A549 (cell line): Measurements from ENCODE around the gene TRAK1. TPM values are rescaled to one million over a fixed set of nuclear protein-coding genes. Genes with fewer than 3 reads are reported as not detected.

Experiments
- ATAC-seq, 2 experiments: fragments of 200-7000 bp in 1 of 2; fragments of >200 bp in 1 of 2; cut with Nextera tagmentation in 1 of 2; cut with Tn5 transposase in 1 of 2; 3 replicates each; pipeline versions ENCODE4 v1.8.0 to v1.9.1; 2018 to 2020; ENCODE audit warnings: mild to moderate bottlenecking in 1 of 2, moderate library complexity in 1 of 2
- CTCF ChIA-PET: fragments of 300-600 bp; sonication (Branson Sonifier 250); formaldehyde crosslinking; extraction: SDS; loops from one replicate; lab custom pipeline; 2021; ENCODE audit warnings: antibody characterized with exemption, inconsistent platforms; lab: Yijun Ruan, JAX
- POLR2A ChIA-PET: fragments of 350-600 bp; formaldehyde crosslinking; extraction: SDS; loops from one replicate; lab custom pipeline; 2021; ENCODE audit warnings: antibody characterized with exemption, inconsistent platforms; lab: Yijun Ruan, JAX
- DNase-seq, 2 experiments: peaks; one replicate each; pipeline versions ENCODE4 v3.0.0 to v3.0.0-alpha.2; 2011 to 2016; ENCODE audit warnings: low read depth in 1 of 2, low spot score in 1 of 2
- FAIRE-seq: peaks from 2 replicates; lab custom pipeline; 2011; peaks lifted over from hg19 to GRCh38; lab: Jason Lieb, UNC
- H3K27ac ChIP-seq, 2 experiments: fragments of >200 bp; sonication (Bioruptor Twin); formaldehyde crosslinking; 3 replicates each; pipeline ENCODE4 v1.5.1; 2016 to 2017
- H3K4me1 ChIP-seq: fragments of >200 bp; sonication (Bioruptor Twin); formaldehyde crosslinking; 3 replicates; pipeline ENCODE4 v1.6.1; 2016
- H3K4me2 ChIP-seq: fragments of >200 bp; sonication (Bioruptor Twin); formaldehyde crosslinking; 3 replicates; pipeline ENCODE4 v1.6.1; 2016
- H3K4me3 ChIP-seq: fragments of >200 bp; sonication (Bioruptor Twin); formaldehyde crosslinking; 3 replicates; pipeline ENCODE4 v1.5.1; 2016
- H3K9me3 ChIP-seq: fragments of >200 bp; sonication (Bioruptor Twin); formaldehyde crosslinking; 3 replicates; pipeline ENCODE4 v1.6.1; 2016
- EHMT2 ChIP-seq: fragments of 200-600 bp; sonication (generic); IDR thresholded peaks from 2 replicates; pipeline ENCODE4 v1.6.1; 2016; ENCODE audit warnings: antibody characterized with exemption, low read depth, mild to moderate bottlenecking, moderate library complexity
- ESRRA ChIP-seq: fragments of 150-350 bp; IDR thresholded peaks from 2 replicates; pipeline ENCODE4 v1.6.1; 2014; ENCODE audit warnings: mild to moderate bottlenecking, low read length, borderline replicate concordance
- GATA3 ChIP-seq: IDR thresholded peaks from 2 replicates; pipeline ENCODE4 v1.6.1; 2012; ENCODE audit warnings: borderline replicate concordance
- HEYL ChIP-seq: fragments of 250-450 bp; sonication (Bioruptor Pico); IDR thresholded peaks from 2 replicates; pipeline ENCODE4 v1.8.0; 2021; ENCODE audit warnings: mild to moderate bottlenecking, moderate library complexity
- HOXB13 ChIP-seq: fragments of 250-450 bp; sonication (Bioruptor Pico); IDR thresholded peaks from 2 replicates; pipeline ENCODE4 v1.5.0; 2020; ENCODE audit warnings: low read depth, mild to moderate bottlenecking, moderate library complexity
- MYC ChIP-seq: IDR thresholded peaks from 2 replicates; pipeline ENCODE4 v1.6.1; 2012; ENCODE audit warnings: mild to moderate bottlenecking, inconsistent platforms, low read length, improper control_type of control experiment, borderline replicate concordance
- NFE2L2 ChIP-seq: fragments of 150-350 bp; conservative IDR thresholded peaks from 2 replicates; pipeline ENCODE4 v1.6.1; 2014; ENCODE audit warnings: low read length
- PHF8 ChIP-seq: fragments of 200-600 bp; sonication (generic); IDR thresholded peaks from 2 replicates; pipeline ENCODE4 v1.6.1; 2016; ENCODE audit warnings: low read depth, mild to moderate bottlenecking, antibody characterized with exemption, moderate library complexity, borderline replicate concordance
- POLR2AphosphoS2 ChIP-seq: conservative IDR thresholded peaks from 2 replicates; pipeline ENCODE4 v1.6.1; 2012; ENCODE audit warnings: low read length, improper control_type of control experiment, inconsistent platforms
- RAD21 ChIP-seq, 2 experiments: fragments of >200 bp in 1 of 2; sonication (Bioruptor Twin) in 1 of 2; formaldehyde crosslinking in 1 of 2; IDR thresholded peaks in 1 of 2; conservative IDR thresholded peaks in 1 of 2; 2 replicates in 1 of 2; 3 replicates in 1 of 2; pipeline ENCODE4 v1.6.1; 2012 to 2018; ENCODE audit warnings: inconsistent platforms in 1 of 2
- SMC3 ChIP-seq: fragments of >200 bp; sonication (Bioruptor Twin); formaldehyde crosslinking; IDR thresholded peaks from 3 replicates; pipeline ENCODE4 v1.6.1; 2018; ENCODE audit warnings: inconsistent platforms
- ZC3H11A ChIP-seq: fragments of 450-650 bp; IDR thresholded peaks from 2 replicates; pipeline ENCODE4 v1.6.1; 2014; ENCODE audit warnings: antibody characterized with exemption, mild to moderate bottlenecking
- ZNF302 ChIP-seq: fragments of 250-450 bp; sonication (Bioruptor Pico); IDR thresholded peaks from 2 replicates; pipeline ENCODE4 v1.9.0; 2021; ENCODE audit warnings: inconsistent platforms, mild to moderate bottlenecking, moderate library complexity
- WGBS: methylation state at CpG from one replicate; pipeline ENCODE4 v1.1.6; 2017; ENCODE audit errors: missing lambda C conversion rate; 5-methylcytosine and 5-hydroxymethylcytosine counted together
- polyA plus RNA-seq, 4 experiments: library from polyadenylated mRNA; depleted of rRNA in 3 of 4; stranded (reverse); fragments of >200 nt; fragmentation: RNase III in 1 of 4; extraction: RNeasy Plus Mini Kit Qiagen cat#74134 plus additional on column Dnase treatment in 1 of 4; gene quantifications; 2 replicates in 3 of 4; 3 replicates in 1 of 4; pipeline ENCODE4 v1.2.3, GENCODE V29; 2011 to 2017
- TF ChIP-seq, protein P1 (sequence below): fragments of >200 bp; sonication (Bioruptor Twin); formaldehyde crosslinking; IDR thresholded peaks from 3 replicates; pipeline ENCODE4 v1.6.1; 2016
- TF ChIP-seq, protein P2 (sequence below): fragments of >200 bp; sonication (Bioruptor Twin); formaldehyde crosslinking; IDR thresholded peaks from 3 replicates; pipeline ENCODE4 v1.5.1; 2016

TRAK1 gene
- polyA plus RNA-seq, 2 of the 4 experiments (the other 2 are of a cell fraction), result 12.2 to 22.3 TPM

DNA sequence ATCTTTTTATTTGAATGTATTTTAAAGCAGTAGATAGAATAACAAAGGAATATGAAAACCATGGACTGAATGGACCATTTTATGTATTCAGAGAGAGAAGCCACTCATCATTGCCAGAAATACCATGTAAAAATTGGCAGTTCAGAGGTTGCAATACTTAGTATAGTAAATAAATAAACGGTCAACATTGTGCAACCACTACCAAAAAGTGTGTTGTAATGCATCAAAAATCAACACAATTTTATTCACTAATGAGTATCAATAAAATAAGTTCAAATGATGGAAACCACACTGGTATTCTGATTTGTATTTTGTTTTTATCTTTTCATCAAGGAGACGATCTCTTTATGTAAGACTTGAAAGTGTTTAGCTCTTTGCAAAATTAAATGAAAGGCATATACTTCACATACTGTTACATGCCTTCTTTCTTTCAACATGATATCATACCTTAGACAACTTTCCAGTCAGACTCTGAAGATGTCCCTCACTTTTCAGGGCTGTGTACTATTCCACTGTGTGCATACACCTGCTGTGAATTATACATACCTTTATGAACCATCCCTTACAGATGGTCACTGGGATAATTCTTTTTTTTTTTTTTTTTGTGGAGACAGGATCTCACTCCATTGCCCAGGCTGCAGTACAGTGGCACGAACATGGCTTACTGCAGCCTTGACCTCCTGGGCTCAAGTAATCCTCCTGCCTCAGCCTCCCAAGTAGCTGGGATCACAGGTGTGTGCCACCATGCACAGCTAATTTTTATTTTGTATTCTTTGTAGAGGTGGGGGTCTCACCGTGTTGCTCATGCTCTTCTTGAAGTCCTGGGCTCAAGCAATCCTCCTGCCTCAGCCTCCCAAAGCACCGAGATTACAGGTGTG lies 134.6 kb downstream of the TRAK1 start (continued):
- no peak for TF ChIP-seq PHF8

DNA sequence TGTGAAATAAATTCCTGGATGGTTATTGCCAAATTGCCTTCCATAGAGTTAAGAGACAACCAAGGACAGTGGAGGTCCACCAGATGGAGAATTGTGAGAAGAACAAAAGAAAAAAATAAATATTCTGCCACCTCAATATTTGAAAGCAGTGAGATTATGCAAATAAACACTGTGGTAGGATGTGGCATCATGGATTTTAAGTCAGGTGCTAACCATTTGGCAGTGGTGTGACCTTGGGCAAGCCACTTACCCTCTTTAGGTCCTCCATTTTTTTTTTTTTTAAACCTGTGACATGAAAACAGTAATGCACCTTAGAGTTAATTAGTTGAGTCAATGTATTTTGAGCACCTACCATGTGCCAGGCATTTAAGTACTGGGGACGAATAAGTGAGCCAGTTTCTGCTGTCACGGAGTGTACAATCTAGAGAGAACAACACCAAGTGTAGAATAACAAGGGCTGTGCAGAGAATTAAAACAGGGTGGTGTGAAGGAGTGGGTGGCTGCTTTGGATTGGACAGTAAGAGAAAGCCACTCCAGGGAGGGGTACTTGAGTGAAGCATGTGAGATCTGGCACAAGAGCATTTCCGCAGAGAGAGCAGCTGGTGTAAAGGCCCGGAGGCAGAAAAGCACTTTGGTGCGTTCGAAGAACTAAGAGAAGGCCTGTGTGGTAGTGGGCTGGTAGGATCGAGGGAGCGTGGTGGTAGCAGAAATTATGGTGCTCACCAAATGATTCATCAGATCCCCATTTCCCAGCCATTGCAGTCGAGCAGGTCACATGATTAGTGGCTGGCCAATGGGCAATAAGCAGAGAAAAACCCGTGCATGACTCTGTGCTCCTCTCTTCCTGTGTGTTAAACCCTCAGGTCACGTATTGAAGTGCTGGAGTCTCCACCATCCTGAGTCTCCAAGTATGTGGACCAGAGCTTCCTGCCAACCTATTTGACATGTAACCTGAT lies 135.6 kb downstream of the TRAK1 start:
- 88% methylated on average over 11 of the region's 11 CpGs for WGBS
- Histone ChIP-seq H3K4me2 (no peak overlapping the region), H3K27ac (no peak overlapping the region), H3K4me1 (0 out of 3 replicates have a peak, but pooled peaks cover 3% of the 10 kb centered on the region), H3K4me3 (no peak overlapping the region), H3K9me3 (no peaks in the 10 kb centered on the region)
- ATAC-seq (no peak), FAIRE-seq (no peak), DNase-seq (no peak)
- POLR2A ChIA-PET, result no interaction called here
- TF ChIP-seq ZC3H11A (no peak), NFE2L2 (no peak), EHMT2 (no peak), ESRRA (no peak)
- CTCF ChIA-PET, result interaction anchor here (0.5 to 1.0 kb wide), 3 partner anchors 107 to 383 kb away, joined by 3 read pairs; no protein-coding TSS in a partner anchor

DNA sequence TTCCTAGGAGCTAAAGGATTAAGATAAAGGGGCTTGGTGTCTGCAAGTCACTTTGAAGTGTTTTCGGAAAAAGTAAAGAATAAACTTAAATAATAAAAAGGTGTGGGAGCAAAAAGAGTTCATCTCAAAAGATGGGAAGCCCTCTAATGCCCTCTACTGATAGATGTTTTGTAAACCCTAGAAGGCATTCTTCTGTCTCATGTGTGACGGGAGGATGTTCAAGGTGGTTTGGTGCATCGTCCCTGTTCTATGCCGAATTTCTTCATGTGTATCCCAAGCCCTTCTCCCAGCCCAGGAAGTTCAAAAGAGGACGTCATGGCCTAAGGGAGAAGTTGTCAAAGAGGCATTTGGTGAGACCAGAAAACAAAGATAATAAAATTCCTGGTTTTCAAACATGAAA lies 137.6 kb downstream of the TRAK1 start:
- peak; percentile 10 to 21 for DNase-seq
- ATAC-seq, result no peak
- no peaks in the 10 kb centered on the region for H3K9me3 ChIP-seq

DNA sequence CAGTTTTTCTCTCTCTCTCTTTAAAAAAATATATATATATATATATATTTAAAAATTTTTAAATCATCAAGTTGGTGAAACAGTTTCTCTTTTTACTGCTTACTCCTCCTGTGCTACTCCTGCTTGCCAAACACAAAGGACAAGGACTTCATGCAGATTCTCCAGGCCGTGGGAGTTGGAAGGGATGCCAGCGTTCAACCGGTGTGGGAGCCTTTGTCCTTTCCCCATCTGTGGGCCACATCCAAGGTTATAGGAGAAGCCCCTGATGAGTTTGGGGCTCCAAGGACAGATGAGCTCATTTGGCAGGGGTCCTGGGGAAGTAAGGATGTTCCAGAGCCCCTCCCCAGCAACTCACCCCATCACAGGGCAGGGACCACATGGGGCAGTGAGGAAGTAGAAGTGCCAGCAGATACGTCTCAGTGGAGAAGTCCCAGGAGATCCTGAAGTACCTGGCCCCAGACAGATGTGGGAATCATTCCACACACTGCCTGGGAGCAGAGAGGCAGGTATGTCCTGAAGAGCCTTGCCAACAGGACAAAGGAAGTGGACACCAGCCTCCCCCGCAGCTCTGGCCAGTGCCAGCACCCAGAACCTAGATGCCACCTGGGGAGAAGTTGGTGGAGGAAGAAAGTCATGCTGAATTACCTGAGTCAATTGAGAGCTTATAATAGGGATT lies 138.2 kb downstream of the TRAK1 start:
- TF ChIP-seq MYC (no peak), GATA3 (no peak), HEYL (CRISPR knock-in tag) (no peak), ZNF302 (CRISPR knock-in tag) (no peak), HOXB13 (no peak)
- FAIRE-seq (no peak), ATAC-seq (peak; percentile 41 to 58; a peak in 3 of 6 replicates), DNase-seq (no peak)
- WGBS, result 64% methylated on average over 5 of the region's 5 CpGs
- peak overlapping the region; percentile 69 for H3K4me2 ChIP-seq
- H3K9me3 ChIP-seq, result no peaks in the 10 kb centered on the region
- ChIA-PET POLR2A (no interaction called here), CTCF (interaction anchor here (0.7 to 4.1 kb wide), 36 partner anchors 9 to 1510 kb away, joined by 3 to 32 read pairs (median 4); no protein-coding TSS in a partner anchor)
- no peak overlapping the region for H3K27ac ChIP-seq
- H3K4me3 ChIP-seq, result no peak overlapping the region
- 0 out of 3 replicates have a peak, but pooled peaks cover 3% of the 10 kb centered on the region for H3K4me1 ChIP-seq

More for the DNA sequence above, 137.6 kb downstream of the TRAK1 start:
- TF ChIP-seq, protein P1, sequence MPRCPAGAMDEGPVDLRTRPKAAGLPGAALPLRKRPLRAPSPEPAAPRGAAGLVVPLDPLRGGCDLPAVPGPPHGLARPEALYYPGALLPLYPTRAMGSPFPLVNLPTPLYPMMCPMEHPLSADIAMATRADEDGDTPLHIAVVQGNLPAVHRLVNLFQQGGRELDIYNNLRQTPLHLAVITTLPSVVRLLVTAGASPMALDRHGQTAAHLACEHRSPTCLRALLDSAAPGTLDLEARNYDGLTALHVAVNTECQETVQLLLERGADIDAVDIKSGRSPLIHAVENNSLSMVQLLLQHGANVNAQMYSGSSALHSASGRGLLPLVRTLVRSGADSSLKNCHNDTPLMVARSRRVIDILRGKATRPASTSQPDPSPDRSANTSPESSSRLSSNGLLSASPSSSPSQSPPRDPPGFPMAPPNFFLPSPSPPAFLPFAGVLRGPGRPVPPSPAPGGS, result no peak
- peak; percentile 33; the same call in 2 of the 3 replicates for TF ChIP-seq SMC3
- TF ChIP-seq POLR2AphosphoS2, result no peak
- TF ChIP-seq RAD21 (conservative IDR thresholded peaks at IDR 0.05 in 1 of 2, IDR thresholded peaks at IDR 0.05 in 1 of 2), result peak; percentile 43 to 52; a peak in 4 of 5 replicates
- no peak for TF ChIP-seq MYC
- TF ChIP-seq, protein P2, sequence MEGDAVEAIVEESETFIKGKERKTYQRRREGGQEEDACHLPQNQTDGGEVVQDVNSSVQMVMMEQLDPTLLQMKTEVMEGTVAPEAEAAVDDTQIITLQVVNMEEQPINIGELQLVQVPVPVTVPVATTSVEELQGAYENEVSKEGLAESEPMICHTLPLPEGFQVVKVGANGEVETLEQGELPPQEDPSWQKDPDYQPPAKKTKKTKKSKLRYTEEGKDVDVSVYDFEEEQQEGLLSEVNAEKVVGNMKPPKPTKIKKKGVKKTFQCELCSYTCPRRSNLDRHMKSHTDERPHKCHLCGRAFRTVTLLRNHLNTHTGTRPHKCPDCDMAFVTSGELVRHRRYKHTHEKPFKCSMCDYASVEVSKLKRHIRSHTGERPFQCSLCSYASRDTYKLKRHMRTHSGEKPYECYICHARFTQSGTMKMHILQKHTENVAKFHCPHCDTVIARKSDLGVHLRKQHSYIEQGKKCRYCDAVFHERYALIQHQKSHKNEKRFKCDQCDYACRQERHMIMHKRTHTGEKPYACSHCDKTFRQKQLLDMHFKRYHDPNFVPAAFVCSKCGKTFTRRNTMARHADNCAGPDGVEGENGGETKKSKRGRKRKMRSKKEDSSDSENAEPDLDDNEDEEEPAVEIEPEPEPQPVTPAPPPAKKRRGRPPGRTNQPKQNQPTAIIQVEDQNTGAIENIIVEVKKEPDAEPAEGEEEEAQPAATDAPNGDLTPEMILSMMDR, result peak; percentile 38; the same call in 1 of the 3 replicates
- H3K4me1 ChIP-seq, result 0 out of 3 replicates have a peak, but pooled peaks cover 3% of the 10 kb centered on the region
- ChIA-PET POLR2A (no interaction called here), CTCF (interaction anchor here (0.6 to 4.1 kb wide), 22 partner anchors 9 to 423 kb away, joined by 3 to 32 read pairs (median 4); no protein-coding TSS in a partner anchor)
- no peak overlapping the region for H3K4me2 ChIP-seq
- H3K27ac ChIP-seq, result no peak overlapping the region
- WGBS, result 16% methylated on average over 5 of the region's 5 CpGs
- no peak for FAIRE-seq
- no peak overlapping the region for H3K4me3 ChIP-seq
